ENCODE results near the gene WDR91. TPM values are rescaled to one million over a fixed set of nuclear protein-coding genes. Genes with fewer than 3 reads are reported as not detected.

Gene WDR91
- total and polyA plus RNA-seq, 2 donors (not counting 1 experiment from before 2014, with no cell fraction given), result 6.0 to 27.4 TPM

- Histone ChIP-seq H3K4me3 (replicated peaks in 1 of 4; ENCODE audit: control extremely low read depth in 1 of 4, insufficient read depth in 1 of 4, low read depth in 3 of 4, low read length in 4 of 4) (no peak overlapping the region), H3K9ac (ENCODE audit: insufficient read depth, low read length) (no peak overlapping the region), H3K4me2 (ENCODE audit: extremely low read depth, insufficient read depth, low read length) (no peak overlapping the region), H3K79me2 (ENCODE audit: control insufficient read depth, insufficient read depth, low read length) (no peaks in the 10 kb centered on the region), H3K27me3 (ENCODE audit: control insufficient read depth, insufficient read depth, low read length) (no peaks in the 10 kb centered on the region), H3K36me3 (ENCODE audit: control insufficient read depth, insufficient read depth, low read length) (peaks cover 4% of the 10 kb centered on the region), H4K20me1 (ENCODE audit: control insufficient read depth, extremely low read depth, insufficient read depth, low read length) (no peaks in the 10 kb centered on the region), H3K27ac (ENCODE audit: insufficient read depth, low read length) (no peak overlapping the region), H3K4me1 (ENCODE audit: control insufficient read depth, extremely low read depth, insufficient read depth, low read length) (no peaks in the 10 kb centered on the region), H3K9me3 (ENCODE audit: control insufficient read depth, insufficient read depth, low read depth, low read length) (peaks cover 2% of the 10 kb centered on the region), H2AFZ (ENCODE audit: low read length) (no peak overlapping the region)
- TF ChIP-seq, protein P1, sequence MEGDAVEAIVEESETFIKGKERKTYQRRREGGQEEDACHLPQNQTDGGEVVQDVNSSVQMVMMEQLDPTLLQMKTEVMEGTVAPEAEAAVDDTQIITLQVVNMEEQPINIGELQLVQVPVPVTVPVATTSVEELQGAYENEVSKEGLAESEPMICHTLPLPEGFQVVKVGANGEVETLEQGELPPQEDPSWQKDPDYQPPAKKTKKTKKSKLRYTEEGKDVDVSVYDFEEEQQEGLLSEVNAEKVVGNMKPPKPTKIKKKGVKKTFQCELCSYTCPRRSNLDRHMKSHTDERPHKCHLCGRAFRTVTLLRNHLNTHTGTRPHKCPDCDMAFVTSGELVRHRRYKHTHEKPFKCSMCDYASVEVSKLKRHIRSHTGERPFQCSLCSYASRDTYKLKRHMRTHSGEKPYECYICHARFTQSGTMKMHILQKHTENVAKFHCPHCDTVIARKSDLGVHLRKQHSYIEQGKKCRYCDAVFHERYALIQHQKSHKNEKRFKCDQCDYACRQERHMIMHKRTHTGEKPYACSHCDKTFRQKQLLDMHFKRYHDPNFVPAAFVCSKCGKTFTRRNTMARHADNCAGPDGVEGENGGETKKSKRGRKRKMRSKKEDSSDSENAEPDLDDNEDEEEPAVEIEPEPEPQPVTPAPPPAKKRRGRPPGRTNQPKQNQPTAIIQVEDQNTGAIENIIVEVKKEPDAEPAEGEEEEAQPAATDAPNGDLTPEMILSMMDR (conservative IDR thresholded peaks at IDR 0.05 in 1 of 2, IDR thresholded peaks at IDR 0.05 in 1 of 2; ENCODE audit: low read depth in 1 of 2, low read length in 2 of 2), result no peak
- no peak for TF ChIP-seq EZH2 (IDR thresholded peaks at IDR 0.05; ENCODE audit: low read length, missing control alignments)
- DNase-seq (ENCODE audit: low read depth in 2 of 2), result no peak
Observed at GRCh38 chr7:135179321-135179925, 31.9 kb downstream of the WDR91 start.

- Histone ChIP-seq H4K20me1 (ENCODE audit: control insufficient read depth, extremely low read depth, insufficient read depth, low read length) (no peaks in the 10 kb centered on the region), H3K79me2 (ENCODE audit: control insufficient read depth, insufficient read depth, low read length) (no peaks in the 10 kb centered on the region), H3K9me3 (ENCODE audit: control insufficient read depth, insufficient read depth, low read depth, low read length) (peaks cover 2% of the 10 kb centered on the region), H3K9ac (ENCODE audit: insufficient read depth, low read length) (no peak overlapping the region), H3K4me2 (ENCODE audit: extremely low read depth, insufficient read depth, low read length) (no peak overlapping the region), H3K27me3 (ENCODE audit: control insufficient read depth, insufficient read depth, low read length) (no peaks in the 10 kb centered on the region), H3K36me3 (ENCODE audit: control insufficient read depth, insufficient read depth, low read length) (peaks cover 2% of the 10 kb centered on the region), H2AFZ (ENCODE audit: low read length) (no peak overlapping the region), H3K27ac (ENCODE audit: insufficient read depth, low read length) (no peak overlapping the region), H3K4me1 (ENCODE audit: control insufficient read depth, extremely low read depth, insufficient read depth, low read length) (no peaks in the 10 kb centered on the region), H3K4me3 (replicated peaks in 1 of 4; ENCODE audit: control extremely low read depth in 1 of 4, insufficient read depth in 1 of 4, low read depth in 3 of 4, low read length in 4 of 4) (no peak overlapping the region)
- DNase-seq (ENCODE audit: low read depth in 2 of 2), result no peak
- no peak for TF ChIP-seq EZH2 (IDR thresholded peaks at IDR 0.05; ENCODE audit: low read length, missing control alignments)
- TF ChIP-seq, protein P1 (conservative IDR thresholded peaks at IDR 0.05 in 1 of 2, IDR thresholded peaks at IDR 0.05 in 1 of 2; ENCODE audit: low read depth in 1 of 2, low read length in 2 of 2), result no peak
Observed at GRCh38 chr7:135178364-135178763, 33.0 kb downstream of the WDR91 start.

DNA sequence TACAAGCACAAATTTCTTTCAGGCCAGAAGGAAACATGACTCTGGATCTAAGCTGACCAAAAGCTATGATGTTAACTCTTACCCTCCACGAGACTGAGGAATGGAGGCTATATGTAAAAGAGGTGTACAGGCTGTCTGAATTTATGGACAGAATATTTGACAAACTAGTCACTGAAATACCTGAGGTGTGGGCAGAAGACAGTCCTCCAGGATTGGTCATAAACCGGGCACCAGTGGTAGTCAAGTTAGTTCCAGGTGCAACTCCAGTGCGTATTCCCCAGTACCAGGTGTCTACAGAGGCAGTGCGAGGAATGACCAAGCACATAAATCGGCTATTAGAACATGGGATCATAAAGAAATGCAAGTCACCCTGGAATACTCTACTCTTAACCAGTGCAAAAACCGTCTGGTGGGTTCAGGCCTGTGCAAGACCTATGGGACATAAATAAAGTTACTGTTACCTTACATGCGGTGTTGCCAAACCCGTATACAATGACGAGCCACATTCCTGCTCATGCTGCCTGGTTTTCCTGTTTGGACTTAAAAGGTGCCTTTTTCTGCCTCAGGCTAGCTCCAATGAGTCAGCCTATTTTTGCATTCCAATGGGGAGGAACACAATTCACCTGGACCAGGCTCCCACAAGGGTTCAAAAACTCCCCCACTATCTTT lies 34.2 kb downstream of the WDR91 start:
- Histone ChIP-seq H3K27ac (ENCODE audit: insufficient read depth, low read length) (no peak overlapping the region), H3K9ac (ENCODE audit: insufficient read depth, low read length) (no peak overlapping the region), H2AFZ (ENCODE audit: low read length) (no peak overlapping the region), H3K27me3 (ENCODE audit: control insufficient read depth, insufficient read depth, low read length) (no peaks in the 10 kb centered on the region), H4K20me1 (ENCODE audit: control insufficient read depth, extremely low read depth, insufficient read depth, low read length) (no peaks in the 10 kb centered on the region), H3K9me3 (ENCODE audit: control insufficient read depth, insufficient read depth, low read depth, low read length) (peaks cover 2% of the 10 kb centered on the region), H3K4me2 (ENCODE audit: extremely low read depth, insufficient read depth, low read length) (no peak overlapping the region), H3K36me3 (ENCODE audit: control insufficient read depth, insufficient read depth, low read length) (no peaks in the 10 kb centered on the region), H3K79me2 (ENCODE audit: control insufficient read depth, insufficient read depth, low read length) (no peaks in the 10 kb centered on the region), H3K4me1 (ENCODE audit: control insufficient read depth, extremely low read depth, insufficient read depth, low read length) (no peaks in the 10 kb centered on the region), H3K4me3 (replicated peaks in 1 of 4; ENCODE audit: control extremely low read depth in 1 of 4, insufficient read depth in 1 of 4, low read depth in 3 of 4, low read length in 4 of 4) (no peak overlapping the region)
- TF ChIP-seq, protein P1 (conservative IDR thresholded peaks at IDR 0.05 in 1 of 2, IDR thresholded peaks at IDR 0.05 in 1 of 2; ENCODE audit: low read depth in 1 of 2, low read length in 2 of 2), result no peak
- TF ChIP-seq EZH2 (IDR thresholded peaks at IDR 0.05; ENCODE audit: low read length, missing control alignments), result no peak
- DNase-seq (ENCODE audit: low read depth in 2 of 2), result no peak
